ENCODE results near the gene COL23A1.

Gene COL23A1

DNA sequence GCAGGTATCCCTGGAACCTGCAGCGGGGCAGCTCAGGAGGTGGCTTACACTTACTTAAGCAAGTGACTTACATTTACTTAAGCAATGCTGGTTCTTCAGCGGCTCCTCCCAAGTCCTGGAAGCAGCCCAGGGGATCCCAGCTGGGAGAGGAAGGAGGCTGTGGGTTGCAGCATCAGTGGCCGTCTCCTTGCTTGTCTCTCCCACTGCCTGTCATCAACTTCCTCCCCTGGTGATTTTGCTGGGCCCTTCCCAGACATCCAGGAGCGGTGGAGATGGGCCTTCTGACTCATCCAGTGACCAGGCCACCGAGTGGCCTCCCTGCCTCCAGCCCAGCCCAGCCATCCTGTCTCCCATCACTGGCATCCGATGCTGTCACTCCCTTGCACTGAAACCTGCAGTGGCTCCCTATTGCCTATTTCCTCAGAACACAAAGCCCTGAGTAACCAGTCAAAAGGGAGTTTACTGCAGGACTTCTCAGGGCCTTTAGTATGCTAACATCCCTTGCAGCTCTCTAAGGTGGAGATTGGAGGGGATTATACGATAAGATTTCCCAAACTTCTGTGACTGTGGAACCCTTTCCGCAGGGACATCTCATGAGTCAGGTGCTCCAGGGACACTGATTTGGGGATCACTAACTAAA is 201.7 kb downstream of the COL23A1 start:
- DNase-seq: no peak

DNA sequence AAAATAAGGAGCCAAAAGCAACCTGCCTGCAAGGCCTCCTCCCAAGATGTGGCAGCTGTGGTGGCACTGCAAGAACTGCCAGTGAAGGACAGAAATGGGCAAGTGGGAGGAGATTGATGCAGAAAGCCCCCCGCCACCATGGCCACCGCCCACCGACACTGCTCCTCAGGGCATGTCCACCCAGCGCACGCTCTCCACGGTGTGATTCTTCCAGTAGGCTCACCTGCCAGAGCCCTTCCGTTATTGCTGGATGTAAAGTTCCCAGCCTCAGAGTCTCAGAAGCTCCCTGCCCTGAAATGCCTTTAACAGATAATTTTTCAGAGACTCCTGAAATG is 202.4 kb downstream of the COL23A1 start:
- no peak for DNase-seq

DNA sequence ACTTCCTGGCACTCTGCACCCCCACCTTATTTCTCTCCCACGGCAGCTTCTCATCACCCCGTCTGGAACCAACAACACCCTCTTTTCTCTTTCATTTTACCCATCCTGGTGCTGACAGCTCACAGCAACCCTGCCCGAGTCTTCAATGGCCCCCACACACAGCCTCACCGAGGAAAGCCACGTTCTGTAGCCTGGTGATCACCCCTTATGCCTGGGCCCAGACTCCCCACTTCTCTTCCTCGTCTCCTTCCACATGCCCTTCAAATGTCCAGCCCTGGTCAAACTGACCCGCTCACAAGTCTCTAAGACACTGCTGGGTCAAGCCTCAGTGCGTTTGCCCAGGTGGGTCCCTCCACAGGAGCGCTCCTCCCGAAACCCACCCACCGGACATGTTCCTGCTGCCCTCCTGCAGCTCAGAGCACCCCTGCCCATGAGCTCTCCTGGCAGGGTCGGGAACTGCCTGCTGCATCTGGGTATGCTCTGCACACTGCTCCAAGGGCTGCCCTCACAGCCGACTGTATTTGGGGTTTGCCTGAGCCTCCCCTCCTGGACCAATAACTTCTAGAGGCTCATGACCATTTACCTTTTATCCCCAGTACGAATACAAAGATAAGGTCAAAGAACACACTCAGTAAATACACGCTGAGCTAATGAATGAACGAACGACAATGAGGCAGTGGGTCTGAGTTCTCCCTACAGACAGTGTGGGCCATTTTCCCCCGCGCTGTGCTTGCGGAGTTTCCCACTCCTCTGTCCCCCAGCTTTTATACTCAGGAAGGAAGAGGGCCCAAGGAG is 202.9 kb downstream of the COL23A1 start:
- DNase-seq: no peak

DNA sequence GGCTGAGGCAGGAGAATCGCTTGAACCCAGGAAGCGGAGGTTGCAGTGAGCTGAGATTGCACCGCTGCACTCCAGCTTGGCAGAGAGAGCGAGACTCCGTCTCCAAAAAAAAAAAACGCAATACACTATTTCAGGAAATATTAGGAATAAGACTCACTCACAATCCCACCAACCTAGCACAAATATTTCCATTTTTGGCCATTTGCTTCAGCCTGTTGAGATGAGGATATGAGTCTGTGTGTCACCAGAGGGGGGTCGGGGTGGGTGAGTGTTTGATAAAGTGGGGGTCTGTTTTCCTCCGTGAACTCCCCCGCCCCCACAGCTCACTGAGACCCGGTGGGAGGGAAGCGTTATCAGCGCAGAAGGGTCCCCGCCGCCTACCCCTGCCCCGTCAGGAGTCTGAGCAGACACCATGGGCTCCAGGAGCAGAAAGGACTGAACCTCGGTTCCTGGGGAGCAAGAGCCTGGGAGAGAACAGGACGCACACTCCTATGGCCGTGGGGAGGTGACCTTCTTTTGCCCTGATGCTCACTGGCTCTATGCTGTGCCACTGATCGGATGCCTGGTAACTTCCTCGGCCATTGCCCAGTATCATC is 203.8 kb downstream of the COL23A1 start:
- no peak for DNase-seq

DNA sequence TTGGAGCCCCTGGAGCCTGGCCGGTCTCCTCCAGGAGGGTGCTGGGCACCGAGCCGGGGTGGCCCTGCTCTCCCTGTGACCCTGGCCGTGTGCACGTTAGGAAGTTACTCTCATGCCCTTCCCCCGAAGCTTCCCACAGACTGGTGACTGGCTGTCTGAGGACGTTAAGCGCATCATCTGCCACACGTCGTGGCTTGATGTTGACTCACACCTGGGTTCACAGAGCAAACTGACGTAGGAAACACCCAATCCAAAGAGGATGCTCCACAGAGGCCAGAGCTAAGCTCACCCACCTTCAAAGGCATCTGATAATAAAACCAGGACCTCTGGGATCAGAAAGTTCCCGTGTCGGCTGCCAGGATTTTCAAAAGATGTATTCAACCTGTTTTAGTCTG is 204.7 kb downstream of the COL23A1 start:
- no peak for DNase-seq

DNA sequence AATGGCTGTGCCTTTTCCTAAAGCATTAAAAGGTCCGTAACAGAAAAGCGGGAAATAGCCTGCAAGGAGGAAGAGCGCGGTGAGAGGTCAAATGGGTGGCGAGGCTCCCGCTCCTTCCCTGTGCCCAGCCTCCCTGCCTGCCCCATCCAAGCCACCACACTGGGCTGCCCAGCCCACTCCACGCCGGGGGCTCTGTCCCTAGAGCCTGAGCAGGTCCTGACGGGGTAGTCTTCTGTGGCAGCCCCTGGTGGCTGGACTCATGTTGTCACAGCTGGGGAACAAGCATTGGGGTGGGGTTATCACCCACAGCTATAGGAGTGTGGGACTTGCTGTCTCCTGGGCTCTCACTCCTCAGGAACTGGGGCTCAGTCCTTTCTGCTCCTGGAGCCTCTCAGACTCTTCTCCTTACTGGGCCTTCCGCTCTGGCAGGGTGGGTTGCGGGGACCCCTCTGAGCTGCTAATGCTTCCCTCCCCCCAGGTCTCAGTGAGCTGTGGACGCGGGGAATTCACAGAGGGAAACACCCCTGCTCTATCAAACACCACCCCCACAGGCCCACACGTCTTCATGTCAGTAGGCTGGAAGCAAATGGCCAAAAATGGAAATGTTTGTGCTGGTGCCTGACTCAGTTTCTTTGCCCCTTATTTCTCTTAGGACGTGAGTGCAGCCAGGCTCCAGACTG is 205.2 kb downstream of the COL23A1 start:
- DNase-seq: no peak

DNA sequence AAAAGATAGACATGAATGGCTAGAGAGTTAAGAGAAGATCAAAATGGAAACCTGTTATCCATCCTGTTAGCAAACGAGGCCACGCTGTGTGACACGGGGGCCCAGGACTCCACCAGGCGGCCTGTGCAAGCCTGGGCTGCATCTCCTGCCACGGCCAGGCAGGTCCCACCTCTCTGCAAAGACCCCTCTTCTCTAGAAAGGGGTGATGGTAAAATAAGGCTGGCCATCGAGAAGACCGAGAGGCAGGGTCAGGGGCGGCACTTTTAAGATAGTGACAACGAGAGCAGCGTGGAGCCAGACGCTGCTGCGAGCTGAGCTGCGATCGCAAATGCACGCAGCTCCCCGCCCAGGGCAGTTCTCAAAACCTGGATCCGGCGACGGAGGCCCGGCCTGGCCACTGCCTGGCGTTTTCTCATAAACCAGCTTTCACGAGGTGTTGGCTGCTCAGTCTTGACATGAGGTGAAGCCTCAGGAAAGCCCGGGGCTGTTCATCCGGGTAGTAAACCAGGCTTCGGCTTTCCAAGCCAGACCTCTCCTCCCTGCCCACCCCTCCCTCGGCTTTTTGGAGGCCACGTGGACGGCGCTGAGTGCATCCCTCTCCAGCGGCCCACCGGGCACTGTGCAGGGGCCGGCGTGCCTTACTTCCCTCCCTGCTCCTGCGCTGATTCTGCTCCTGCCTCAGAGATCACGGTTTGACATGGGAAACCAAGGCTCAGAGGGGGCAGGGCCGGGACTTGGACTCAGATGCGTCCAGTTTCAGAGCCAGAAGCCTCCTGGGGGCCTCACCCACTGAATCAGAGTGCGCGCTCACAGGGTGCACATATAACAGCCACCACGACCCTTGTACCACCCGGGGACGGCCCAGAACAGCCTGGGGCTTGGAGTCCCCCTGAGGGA is 206.0 kb downstream of the COL23A1 start:
- DNase-seq: no peak

DNA sequence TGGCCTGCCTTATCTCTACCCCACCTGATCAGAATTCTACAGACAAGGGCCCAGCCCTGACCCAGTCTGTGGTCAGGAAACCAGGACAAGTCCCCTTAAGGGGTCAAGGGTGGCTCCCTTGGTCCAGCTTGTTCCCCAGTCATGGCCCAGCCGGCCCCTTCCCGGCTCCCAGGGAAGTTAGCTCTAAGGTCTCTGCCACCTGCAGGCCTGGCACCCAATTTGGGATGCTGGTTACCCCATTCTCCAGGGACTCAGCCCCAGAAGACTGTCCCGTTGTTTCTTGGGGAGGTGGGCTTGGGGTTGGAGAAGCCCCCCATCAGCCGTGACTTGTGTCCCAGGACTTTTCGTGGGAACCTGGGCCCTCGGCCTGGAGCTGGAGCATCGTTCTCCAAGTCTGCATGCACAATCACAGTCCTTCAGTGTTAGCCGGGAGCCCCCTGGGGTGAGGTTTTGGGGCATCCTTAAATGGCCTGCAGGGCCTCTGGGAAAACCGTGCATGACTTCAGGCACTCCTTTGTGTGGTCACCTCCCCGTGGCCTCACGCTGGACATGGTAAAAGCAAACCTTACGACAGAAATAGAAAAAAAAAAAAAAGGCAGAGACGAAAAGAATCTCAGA is 206.8 kb downstream of the COL23A1 start:
- no peak for DNase-seq

DNA sequence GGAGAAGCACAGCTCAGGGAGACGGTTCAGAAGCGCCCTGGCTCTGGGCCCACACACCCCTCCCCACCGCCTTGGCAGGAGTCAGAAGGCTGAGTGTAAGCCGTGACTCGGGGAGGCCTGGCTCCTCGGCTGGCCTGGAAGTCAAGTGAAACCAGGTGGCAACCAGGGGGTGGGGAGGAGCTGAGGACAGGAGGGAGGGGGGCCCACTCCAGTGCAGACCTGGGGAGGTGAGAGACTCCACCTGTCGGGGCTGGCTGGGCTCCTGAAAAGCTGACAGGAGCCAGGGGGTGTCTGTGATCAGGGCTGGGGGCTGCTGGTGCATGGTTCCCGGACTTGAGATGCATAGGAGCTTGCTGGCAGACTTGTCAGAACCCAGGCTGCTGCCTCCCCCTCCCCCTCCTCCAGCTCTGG is 207.4 kb downstream of the COL23A1 start:
- no peak for DNase-seq

DNA sequence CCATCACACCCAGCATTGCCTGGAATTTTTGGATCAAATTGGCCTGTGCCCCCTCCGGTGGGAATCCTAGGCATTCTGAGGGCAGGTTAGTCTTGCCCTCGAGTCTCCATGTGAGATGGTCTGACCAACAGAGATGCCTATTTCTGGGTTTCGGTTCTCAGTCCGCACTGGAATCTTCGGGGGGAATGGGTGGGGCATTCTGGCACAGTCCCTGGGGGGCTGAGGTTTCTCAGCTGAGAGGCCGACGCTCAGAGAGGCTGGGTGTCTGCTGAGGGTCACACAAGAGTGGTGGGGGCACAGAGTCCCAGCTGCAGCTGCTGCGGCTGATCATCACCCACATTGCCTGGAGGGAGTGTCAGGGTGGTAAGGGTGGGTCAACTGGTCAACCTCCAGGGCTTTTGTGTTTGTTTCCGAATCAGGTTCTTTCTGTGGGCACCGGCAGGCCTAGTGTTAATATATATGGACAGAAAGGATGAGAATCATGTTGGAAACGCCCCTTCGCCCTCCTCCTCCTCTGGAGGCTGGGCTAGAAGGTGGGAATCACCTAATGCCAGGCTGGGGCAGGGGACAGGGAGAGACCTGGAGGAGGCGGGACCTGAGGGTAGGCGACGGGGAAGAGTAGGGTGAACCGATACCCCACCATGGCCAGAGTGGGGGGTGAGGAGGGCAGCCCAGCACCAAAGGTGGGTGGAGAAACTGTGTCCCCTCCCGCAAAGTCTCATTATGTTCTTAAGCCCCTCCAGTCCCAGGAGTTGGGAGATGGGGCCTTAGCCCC is 208.1 kb downstream of the COL23A1 start:
- no peak for DNase-seq

DNA sequence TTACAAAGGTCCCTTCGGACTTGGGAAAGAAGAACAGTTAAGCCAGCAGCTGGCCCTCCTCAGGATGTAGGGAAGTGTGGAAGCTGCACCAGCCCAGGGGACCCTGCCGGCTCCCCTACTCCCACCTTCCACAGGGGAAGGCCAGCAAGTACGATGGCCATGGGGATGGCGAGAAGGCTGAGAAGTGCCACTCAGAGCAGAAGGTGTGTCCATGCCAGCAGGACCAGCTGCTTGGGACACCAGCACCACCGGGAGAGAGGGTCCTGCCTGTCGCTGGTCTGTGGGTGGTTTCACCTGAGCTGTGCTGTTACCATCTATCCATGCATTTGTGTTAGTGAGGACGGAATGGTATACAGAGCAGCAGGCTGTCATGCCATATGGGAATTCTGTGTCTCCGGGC is 209.0 kb downstream of the COL23A1 start:
- DNase-seq: no peak

DNA sequence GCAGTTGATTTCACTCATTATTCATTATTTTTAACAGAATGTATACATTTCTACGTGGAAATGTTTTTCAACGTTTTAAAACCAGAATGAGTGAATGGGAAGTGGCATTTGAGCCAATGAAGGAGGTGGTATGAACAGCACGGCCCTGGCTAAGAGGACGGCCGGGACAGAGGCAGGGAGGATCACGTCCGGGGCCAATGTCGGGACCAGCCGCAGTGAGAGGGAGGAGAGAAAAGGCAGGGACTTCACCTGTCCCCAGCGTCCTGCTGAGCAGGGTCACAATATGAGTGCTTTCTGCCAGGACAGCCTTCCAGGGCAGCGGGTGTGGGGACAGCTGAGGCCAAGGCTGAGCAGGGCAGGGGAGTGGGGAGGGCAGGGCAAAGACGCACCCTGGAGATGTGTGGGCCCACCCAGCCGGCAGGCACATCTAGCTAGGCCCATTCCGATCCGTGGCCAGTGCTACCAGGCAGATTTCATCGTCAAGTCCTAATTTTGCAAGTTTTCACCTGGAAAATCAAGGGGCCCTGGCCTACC is 209.6 kb downstream of the COL23A1 start:
- DNase-seq: no peak

DNA sequence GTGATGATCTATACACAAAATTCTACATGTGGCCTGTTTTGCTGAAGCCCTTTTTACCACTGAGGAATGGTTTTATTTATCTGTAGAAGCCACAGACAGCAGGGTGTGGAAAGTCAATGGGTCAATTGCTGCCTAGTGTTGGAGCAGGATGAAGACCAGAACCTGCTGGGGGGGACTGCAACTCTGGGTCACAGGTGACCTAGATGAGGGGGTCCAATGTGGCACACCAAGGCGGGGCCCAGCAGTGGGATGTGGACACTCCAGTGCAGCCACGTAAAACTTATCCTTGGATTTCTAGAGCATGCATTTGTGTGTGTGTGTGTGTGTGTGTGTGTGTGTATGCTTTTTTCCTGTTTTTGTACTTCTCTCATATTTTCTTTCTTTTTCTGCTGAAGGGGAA is 210.1 kb downstream of the COL23A1 start:
- DNase-seq: no peak

DNA sequence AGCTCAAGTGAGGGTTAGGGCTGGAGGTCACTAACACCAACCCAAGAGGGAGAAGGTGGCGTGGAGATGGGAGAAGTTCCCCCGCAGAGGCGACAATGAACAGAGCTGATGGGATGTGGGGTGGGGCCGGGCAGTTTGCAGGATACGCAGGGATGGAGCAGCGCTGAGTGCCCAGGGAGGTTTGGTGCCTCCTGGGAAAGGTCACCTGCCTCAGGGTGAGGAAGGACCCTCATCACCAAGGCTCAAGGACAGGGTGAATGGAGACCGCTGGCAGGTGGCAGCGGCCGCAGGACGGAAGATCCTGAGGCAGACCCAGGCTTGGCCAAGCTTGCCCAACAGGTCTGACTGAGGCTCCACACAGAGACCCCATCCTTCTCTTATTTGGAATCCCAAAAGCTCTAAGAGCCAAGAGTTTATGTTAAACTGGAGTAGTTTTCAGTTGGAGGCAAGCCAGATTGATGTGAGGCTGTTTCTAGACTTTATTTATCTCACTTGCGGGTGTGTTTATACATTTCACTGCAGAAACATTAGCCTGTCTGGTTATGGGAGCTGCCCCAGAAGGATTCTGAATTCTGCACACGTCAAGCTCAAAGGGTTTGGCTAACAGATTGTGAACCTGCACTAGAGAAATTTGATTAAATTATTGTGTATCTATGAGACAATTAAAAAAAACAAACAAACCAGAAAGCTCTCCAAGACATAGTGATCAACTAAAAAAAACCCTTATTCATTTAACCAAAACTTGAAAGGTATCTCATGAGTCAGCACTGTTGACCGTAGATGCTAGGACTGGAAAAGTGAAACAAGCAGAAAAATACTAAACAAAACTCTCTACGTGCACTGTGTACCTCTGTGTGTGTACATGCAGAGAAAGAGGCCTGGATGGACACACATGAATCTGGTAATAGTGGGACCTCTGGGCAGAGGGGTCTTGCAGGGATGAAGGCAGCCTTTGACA is 211.4 kb downstream of the COL23A1 start:
- DNase-seq: peak; percentile 7

DNA sequence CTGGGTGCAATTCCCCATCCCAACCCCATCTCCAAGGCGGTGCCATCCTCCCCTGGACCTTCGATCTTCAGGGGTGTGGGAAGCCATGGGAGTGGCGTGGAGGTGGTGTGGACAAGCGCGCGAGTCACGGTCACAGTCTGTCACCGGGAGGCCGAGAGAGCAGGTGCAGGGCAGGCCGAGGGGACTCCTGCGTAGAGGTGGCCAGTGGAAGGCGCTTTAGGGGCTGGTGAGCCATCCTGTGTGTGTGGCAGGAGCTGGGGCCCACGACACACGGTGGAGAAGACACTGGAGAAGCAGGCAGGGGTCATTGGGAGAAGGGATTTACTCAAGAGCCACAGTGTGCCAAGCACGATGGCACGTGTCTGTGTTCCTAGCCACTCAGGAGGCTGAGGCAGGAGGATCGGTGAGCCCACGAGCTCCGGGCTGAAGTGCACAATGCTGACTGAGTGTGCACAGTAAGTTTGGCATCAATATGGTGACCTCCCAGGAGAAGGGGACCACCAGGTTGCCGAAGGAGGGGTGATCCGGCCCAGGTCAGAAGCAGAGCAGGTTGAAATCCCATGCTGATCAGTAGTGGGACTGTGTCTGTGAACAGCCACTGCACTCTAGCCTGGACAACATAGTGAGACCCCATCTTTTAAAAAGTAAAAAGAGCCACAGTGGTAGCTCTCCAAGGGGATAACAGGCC is 212.5 kb downstream of the COL23A1 start:
- DNase-seq: peak; percentile 6

DNA sequence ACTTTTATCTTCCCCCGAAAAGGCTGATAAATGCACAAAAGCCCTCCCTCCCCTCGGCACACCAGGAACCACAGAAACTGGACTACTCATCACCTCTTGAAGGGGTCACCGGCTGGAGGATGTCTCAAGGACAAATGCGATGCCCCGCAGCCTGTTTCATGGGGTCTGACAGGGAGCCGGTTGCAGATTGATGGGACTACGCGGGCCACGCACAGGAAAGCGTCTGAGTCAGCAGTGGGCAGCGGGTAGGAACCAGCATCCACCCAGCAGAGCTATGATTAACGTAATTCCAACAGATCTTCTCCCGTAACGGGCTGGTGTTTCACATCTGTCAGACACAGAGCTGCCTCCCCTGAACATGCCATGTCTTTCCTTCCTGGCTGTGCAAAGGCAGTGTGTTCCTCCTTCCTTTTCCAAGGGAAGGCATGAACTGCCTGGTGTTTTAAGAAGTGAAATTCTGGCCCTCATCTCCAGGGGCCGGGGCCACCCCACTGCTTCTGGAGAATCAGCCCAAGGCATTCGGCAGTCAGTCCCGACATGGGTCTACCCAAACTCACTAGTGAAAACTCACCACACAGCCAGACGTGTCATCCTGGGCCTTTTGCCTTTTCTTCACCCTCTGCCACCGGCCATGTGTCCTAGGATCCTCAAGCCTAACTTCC is 213.1 kb downstream of the COL23A1 start:
- peak; percentile 1 for DNase-seq

DNA sequence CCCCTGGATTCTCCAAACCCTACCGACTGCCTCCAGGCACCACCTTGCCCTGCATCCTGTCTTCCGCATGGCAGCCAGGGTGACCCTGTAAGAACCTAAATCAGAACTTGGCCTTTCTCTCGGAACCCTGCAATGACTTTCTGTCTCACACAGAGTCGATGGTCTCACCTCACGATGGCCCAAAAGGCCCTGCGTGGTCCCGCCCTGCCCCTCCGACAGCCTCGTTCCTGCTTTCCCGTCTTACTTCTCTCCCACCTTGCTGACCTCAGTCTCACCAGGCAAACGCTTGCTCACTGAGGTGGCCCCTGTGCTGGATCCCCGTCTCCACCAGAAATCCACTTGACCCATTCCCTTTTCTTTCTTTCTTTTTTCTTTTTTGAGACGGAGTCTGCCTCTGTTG is 214.8 kb downstream of the COL23A1 start:
- no peak for DNase-seq

DNA sequence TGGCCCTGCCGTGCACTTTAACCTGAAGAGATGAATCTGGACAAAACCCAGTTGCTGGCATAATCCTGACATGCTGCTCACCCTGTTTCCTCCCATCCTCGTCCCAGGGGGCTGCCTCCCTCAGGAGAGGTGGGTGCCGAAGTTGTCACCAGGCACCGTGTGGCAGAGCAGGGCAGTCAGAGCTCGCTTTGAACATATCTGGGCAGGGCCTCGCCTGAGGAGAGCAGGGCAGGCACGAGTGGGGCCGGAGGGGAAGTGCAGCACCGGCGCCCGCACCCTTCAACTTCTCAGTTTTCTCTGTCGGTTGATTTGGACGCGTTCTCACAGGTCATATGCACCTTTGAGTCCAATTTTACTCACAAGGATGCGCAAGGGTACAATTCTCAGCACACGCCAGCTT is 216.5 kb downstream of the COL23A1 start:
- DNase-seq: no peak

DNA sequence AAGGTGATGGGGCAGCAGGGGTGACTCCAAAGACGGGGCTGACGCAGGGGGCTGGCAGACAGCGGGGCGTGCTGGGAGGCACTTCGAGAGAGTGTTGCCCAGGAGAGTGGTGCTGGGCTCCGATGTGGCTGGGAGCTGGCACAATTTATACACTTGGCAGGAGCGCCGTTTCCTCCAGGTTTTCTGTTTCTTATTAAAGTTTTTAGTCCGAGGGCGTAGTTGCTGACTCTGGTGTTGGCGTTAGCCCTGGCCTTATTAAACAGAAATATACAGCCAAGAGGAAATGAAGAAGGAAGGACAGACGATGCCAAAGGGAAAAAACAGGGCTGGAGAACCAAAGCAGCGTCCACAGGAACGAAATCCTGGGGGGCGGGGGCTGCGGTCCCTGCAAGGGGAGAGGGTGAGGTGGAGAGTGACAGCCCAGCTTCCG is 218.0 kb downstream of the COL23A1 start:
- DNase-seq: no peak
